ENCODE measurements around the gene ZDHHC19.

DNA sequence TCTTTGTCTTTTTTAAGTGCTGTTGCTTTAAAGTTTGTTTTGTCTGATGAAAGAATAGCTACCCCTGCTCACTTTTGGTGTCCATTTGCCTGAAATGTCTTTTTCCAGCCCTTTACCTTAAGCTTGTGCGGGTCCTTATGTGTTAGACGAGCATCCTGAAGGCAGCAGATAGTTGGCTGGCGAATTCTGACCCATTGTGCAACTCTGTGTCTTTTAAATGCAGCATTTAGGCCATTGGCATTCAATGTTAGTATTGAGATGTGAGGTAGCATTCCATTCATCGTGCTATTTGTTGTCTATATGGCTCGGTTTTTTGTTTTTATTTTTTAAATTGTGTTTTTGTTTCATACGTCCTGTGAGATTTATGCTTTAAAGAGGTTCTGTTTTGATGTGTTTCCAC lies 55.0 kb downstream of the ZDHHC19 start:
- TF ChIP-seq, protein P1, sequence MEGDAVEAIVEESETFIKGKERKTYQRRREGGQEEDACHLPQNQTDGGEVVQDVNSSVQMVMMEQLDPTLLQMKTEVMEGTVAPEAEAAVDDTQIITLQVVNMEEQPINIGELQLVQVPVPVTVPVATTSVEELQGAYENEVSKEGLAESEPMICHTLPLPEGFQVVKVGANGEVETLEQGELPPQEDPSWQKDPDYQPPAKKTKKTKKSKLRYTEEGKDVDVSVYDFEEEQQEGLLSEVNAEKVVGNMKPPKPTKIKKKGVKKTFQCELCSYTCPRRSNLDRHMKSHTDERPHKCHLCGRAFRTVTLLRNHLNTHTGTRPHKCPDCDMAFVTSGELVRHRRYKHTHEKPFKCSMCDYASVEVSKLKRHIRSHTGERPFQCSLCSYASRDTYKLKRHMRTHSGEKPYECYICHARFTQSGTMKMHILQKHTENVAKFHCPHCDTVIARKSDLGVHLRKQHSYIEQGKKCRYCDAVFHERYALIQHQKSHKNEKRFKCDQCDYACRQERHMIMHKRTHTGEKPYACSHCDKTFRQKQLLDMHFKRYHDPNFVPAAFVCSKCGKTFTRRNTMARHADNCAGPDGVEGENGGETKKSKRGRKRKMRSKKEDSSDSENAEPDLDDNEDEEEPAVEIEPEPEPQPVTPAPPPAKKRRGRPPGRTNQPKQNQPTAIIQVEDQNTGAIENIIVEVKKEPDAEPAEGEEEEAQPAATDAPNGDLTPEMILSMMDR (IDR thresholded peaks at IDR 0.05), result no peak
- TF ChIP-seq POLR2A (IDR thresholded peaks at IDR 0.05), result no peak

Measured in thyroid gland (tissue), 4 donors.